SU-DHL-6 (cell line): ENCODE measurements around the gene CDH11.

Source experiments
- CTCF ChIP-seq: fragments of 200-600 bp; sonication (generic); IDR thresholded peaks from one replicate; pipeline ENCODE4 v1.5.1; 2017; ENCODE audit warnings: antibody characterized with exemption, mild to moderate bottlenecking, low read length, moderate library complexity; ENCODE audit not compliant: insufficient read depth, poor library complexity, severe bottlenecking
- EZH2phosphoT487 ChIP-seq: fragments of 200-600 bp; sonication (generic), shearing (Covaris generic); conservative IDR thresholded peaks from 2 replicates; pipeline ENCODE4 v1.6.1; 2018; ENCODE audit warnings: mild to moderate bottlenecking, antibody characterized with exemption, low read length, moderate library complexity, mixed read lengths

DNA sequence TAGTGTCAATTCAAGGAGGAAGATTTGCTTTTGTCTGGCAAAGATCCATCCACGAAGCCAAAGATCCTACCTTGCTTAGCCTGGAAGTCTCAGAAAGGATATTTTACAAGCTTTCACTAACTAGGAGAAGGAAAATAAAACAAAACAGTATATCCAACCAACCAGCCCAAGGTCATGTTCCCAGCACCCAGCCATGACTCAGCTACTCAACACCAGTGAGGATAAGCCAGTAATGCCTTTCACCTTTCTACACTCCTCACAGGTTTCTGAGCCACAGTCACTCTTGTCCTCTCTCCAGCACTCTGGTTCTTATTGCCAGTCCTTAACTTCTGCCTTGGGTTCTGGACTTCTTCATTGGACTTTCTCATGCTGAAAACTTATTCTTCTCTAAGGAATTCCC lies 116.2 kb downstream of the CDH11 start:
- TF ChIP-seq CTCF (no peak), EZH2phosphoT487 (no peak)
